ENCODE results near the gene CPAMD8. TPM values are rescaled to one million over a fixed set of nuclear protein-coding genes. Genes with fewer than 3 reads are reported as not detected.
A peak's percentile ranks its signal among the peaks of the same experiment; 100 is the strongest.

Gene CPAMD8
- total and polyA plus RNA-seq, 2 of the 8 experiments (the other 6 are each of a cell fraction or from before 2014, with no cell fraction given), result 6.1 to 9.2 TPM

- H3K4ac ChIP-seq (replicated peaks; ENCODE audit: insufficient read length, low read depth, low read length), result no peak overlapping the region
- no peak overlapping the region for H2BK20ac ChIP-seq (ENCODE audit: low read length)
- H3K4me2 ChIP-seq (ENCODE audit: insufficient read depth in 1 of 2, low read depth in 2 of 2, low read length in 2 of 2), result no peak overlapping the region
- H2BK15ac ChIP-seq (ENCODE audit: low read length), result no peak overlapping the region
- TF ChIP-seq EP300 (IDR thresholded peaks at IDR 0.05; ENCODE audit: borderline replicate concordance in 1 of 2, low read depth in 2 of 2, low read length in 2 of 2) (no peak), CHD2 (IDR thresholded peaks at IDR 0.05; ENCODE audit: low read length) (no peak), ZNF274 (IDR thresholded peaks at IDR 0.05; ENCODE audit: borderline replicate concordance, extremely low read depth, low read length) (no peak), GABPA (IDR thresholded peaks at IDR 0.05; ENCODE audit: borderline replicate concordance, insufficient read depth, low read length) (no peak), POLR2AphosphoS5 (IDR thresholded peaks at IDR 0.05; ENCODE audit: low read depth, low read length) (no peak), CTCF (IDR thresholded peaks at IDR 0.05; ENCODE audit: control extremely low read depth in 1 of 3, insufficient read depth in 1 of 3, low read depth in 1 of 3, low read length in 3 of 3) (no peak), RNF2 (IDR thresholded peaks at IDR 0.05; ENCODE audit: borderline replicate concordance, low read depth, low read length, missing control alignments, poor library complexity, severe bottlenecking) (no peak), SIRT6 (IDR thresholded peaks at IDR 0.05; ENCODE audit: low read length) (no peak), RBBP5 (IDR thresholded peaks at IDR 0.05; ENCODE audit: borderline replicate concordance, low read depth, low read length) (no peak)
- CTCF ChIA-PET (ENCODE audit: partially characterized antibody), result interaction anchor here (1.3 to 3.0 kb wide), 3 partner anchors 82 to 147 kb away, joined by 3 to 7 read pairs (median 4); no protein-coding TSS in a partner anchor
- H3K79me2 ChIP-seq (ENCODE audit: control insufficient read depth in 1 of 2, insufficient read depth in 2 of 2, low read length in 2 of 2), result no peaks in the 10 kb centered on the region
- H3K4me3 ChIP-seq (ENCODE audit: extremely low read depth in 1 of 4, insufficient read depth in 2 of 4, low read depth in 3 of 4, low read length in 4 of 4), result no peak overlapping the region
- H4K20me1 ChIP-seq (replicated peaks in 1 of 2; ENCODE audit: control insufficient read depth in 1 of 2, insufficient read depth in 2 of 2, low read length in 2 of 2), result peaks cover 0 to 4% of the 10 kb centered on the region in 2 experiments
- H2AK5ac ChIP-seq (ENCODE audit: low read depth, low read length), result no peak overlapping the region
- H2BK12ac ChIP-seq (ENCODE audit: low read depth, low read length), result no peak overlapping the region
- H3K27ac ChIP-seq (ENCODE audit: low read depth, low read length), result no peak overlapping the region
- H2BK120ac ChIP-seq (replicated peaks; ENCODE audit: low read depth, low read length), result no peak overlapping the region
- H4K91ac ChIP-seq (replicated peaks; ENCODE audit: insufficient read length, low read length), result no peak overlapping the region
- FAIRE-seq (no peak), DNase-seq (ENCODE audit: low read depth in 1 of 2, low spot score in 2 of 2) (no peak)
- POLR2A ChIA-PET (ENCODE audit: partially characterized antibody), result no interaction called here
- H2BK5ac ChIP-seq (ENCODE audit: low read depth, low read length), result 0 out of 2 replicates have a peak overlapping the region, but pooled peaks have one; percentile 24
- H3K56ac ChIP-seq (replicated peaks; ENCODE audit: insufficient read length, low read depth, low read length), result no peak overlapping the region
- no peak overlapping the region for H3K18ac ChIP-seq (ENCODE audit: extremely low read depth, low read length)
- no peak overlapping the region for H3K14ac ChIP-seq (ENCODE audit: insufficient read length)
- H3K27me3 ChIP-seq (replicated peaks in 1 of 4; ENCODE audit: control insufficient read depth in 3 of 4, extremely low read depth in 1 of 4, insufficient read depth in 3 of 4, low read length in 3 of 4), result no peaks in the 10 kb centered on the region
- H3K79me1 ChIP-seq (ENCODE audit: low read depth, low read length), result 0 out of 2 replicates have a peak, but pooled peaks cover 2% of the 10 kb centered on the region
- H2AFZ ChIP-seq (ENCODE audit: low read length), result no peak overlapping the region
- no peak overlapping the region for H4K8ac ChIP-seq (ENCODE audit: extremely low read depth, insufficient read depth, low read length)
- no peak overlapping the region for H3K9ac ChIP-seq (replicated peaks in 1 of 4; ENCODE audit: extremely low read depth in 1 of 4, low read depth in 3 of 4, low read length in 3 of 4)
- 93% methylated on average over 5 of the region's 5 CpGs; no CpG with 5 or more reads in 1 of the 2 experiments for WGBS, 2 experiments (ENCODE audit: extremely low coverage in 1 of 2, insufficient coverage in 1 of 2, insufficient read length in 1 of 2, insufficient replicate concordance in 2 of 2, low coverage in 1 of 2, low lambda C conversion rate in 2 of 2, missing lambda C conversion rate in 1 of 2)
- no peak overlapping the region for H4K5ac ChIP-seq (ENCODE audit: insufficient read length, low read depth, low read length)
- H3K23ac ChIP-seq (ENCODE audit: insufficient read length), result no peak overlapping the region
- no peaks in the 10 kb centered on the region for H3K9me3 ChIP-seq (ENCODE audit: insufficient read depth in 2 of 2, low read depth in 1 of 2, low read length in 1 of 2)
- H3K36me3 ChIP-seq (ENCODE audit: control insufficient read depth in 2 of 4, insufficient read depth in 4 of 4, low read length in 3 of 4), result peaks cover 18 to 46% (median 32%) of the 10 kb centered on the region in 4 experiments
- H3K4me1 ChIP-seq (replicated peaks in 1 of 4; ENCODE audit: control insufficient read depth in 3 of 4, insufficient read depth in 4 of 4, low read length in 3 of 4), result no peaks in the 10 kb centered on the region
- H3K23me2 ChIP-seq (ENCODE audit: low read depth, low read length), result 0 out of 2 replicates have a peak, but pooled peaks cover 1% of the 10 kb centered on the region
Measured at GRCh38 chr19:16861834-16862233, 164.8 kb downstream of the CPAMD8 start.

All from H1 (cell line).